Upper lobe of left lung (tissue), 4 donors: ENCODE results near the gene SUCO.

Experiments
- EP300 ChIP-seq, 4 donors: sonication (generic); formaldehyde crosslinking; IDR thresholded peaks; one replicate each; pipeline ENCODE4 v1.5.1; 2017; ENCODE audit warnings: antibody characterized with exemption in 4 of 4, control low read depth in 2 of 4
- POLR2A ChIP-seq, 4 donors: fragments of 450-650 bp; IDR thresholded peaks; one replicate each; pipeline ENCODE4 v1.5.1; 2016 to 2017; ENCODE audit warnings: antibody characterized with exemption in 4 of 4, mild to moderate bottlenecking in 2 of 4
- TF ChIP-seq, protein P1 (sequence below), 6 experiments: fragments of 450-650 bp in 4 of 6; fragments of 200-600 bp in 2 of 6; sonication (generic) in 2 of 6; IDR thresholded peaks; one replicate each; pipeline ENCODE4 v1.5.1; 2016 to 2019; ENCODE audit warnings: antibody characterized with exemption in 6 of 6

GRCh38 chr1:172559572-172560210 lies 26.7 kb downstream of the SUCO start:
- TF ChIP-seq POLR2A (IDR thresholded peaks at IDR 0.05) (no peak), EP300 (IDR thresholded peaks at IDR 0.05) (no peak)
- TF ChIP-seq, protein P1, sequence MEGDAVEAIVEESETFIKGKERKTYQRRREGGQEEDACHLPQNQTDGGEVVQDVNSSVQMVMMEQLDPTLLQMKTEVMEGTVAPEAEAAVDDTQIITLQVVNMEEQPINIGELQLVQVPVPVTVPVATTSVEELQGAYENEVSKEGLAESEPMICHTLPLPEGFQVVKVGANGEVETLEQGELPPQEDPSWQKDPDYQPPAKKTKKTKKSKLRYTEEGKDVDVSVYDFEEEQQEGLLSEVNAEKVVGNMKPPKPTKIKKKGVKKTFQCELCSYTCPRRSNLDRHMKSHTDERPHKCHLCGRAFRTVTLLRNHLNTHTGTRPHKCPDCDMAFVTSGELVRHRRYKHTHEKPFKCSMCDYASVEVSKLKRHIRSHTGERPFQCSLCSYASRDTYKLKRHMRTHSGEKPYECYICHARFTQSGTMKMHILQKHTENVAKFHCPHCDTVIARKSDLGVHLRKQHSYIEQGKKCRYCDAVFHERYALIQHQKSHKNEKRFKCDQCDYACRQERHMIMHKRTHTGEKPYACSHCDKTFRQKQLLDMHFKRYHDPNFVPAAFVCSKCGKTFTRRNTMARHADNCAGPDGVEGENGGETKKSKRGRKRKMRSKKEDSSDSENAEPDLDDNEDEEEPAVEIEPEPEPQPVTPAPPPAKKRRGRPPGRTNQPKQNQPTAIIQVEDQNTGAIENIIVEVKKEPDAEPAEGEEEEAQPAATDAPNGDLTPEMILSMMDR (IDR thresholded peaks at IDR 0.05) = no peak
